Measurements from ENCODE around the gene SP100. TPM values are rescaled to one million over a fixed set of nuclear protein-coding genes. Genes with fewer than 3 reads are reported as not detected.

SP100 gene
- total RNA-seq, 1 donor from 2014 or later, result 169 TPM

DNA sequence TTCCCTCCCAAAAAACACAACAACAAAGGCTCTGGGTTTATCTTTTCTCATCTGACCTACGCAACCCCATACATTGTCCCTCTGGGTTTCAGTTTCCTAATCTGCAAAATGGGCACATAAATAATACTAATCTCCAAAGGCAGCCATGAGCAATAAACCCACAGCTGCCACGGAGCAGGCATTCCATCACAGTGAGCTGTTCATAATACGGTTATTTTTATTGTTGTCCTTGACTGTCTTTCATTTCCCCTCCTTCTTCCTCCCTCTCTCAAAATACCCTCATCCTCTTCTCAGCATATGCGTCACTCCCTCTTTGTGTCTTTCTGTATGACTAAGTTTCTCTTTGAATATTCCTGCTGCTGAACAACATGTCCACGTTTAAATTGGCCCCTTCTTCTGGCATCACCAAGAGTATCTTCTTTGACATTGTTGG is 166.9 kb downstream of the SP100 start:
- Histone ChIP-seq H3K4me3 (ENCODE audit: insufficient read depth, low read depth, low read length) (no peak overlapping the region), H3K79me2 (ENCODE audit: insufficient read depth, low read length) (no peaks in the 10 kb centered on the region), H3K9me3 (ENCODE audit: insufficient read depth, low read depth, low read length) (no peaks in the 10 kb centered on the region), H4K20me1 (ENCODE audit: insufficient read depth, low read length) (no peaks in the 10 kb centered on the region), H3K4me2 (ENCODE audit: low read length) (peak overlapping the region; percentile 38), H3K27me3 (ENCODE audit: insufficient read depth, low read length) (no peaks in the 10 kb centered on the region), H3K27ac (ENCODE audit: low read depth, low read length) (peak overlapping the region; percentile 61), H3K4me1 (ENCODE audit: insufficient read depth, low read length) (peaks cover 7% of the 10 kb centered on the region), H3K9ac (ENCODE audit: low read length) (no peak overlapping the region), H2AFZ (ENCODE audit: low read depth, low read length) (peak overlapping the region; percentile 74), H3K36me3 (ENCODE audit: insufficient read depth, low read length) (no peaks in the 10 kb centered on the region)
- DNase-seq (ENCODE audit: low read depth), result peak; percentile 61
- no peak for TF ChIP-seq EZH2 (IDR thresholded peaks at IDR 0.05; ENCODE audit: insufficient read depth, low read length)
- TF ChIP-seq, protein P1, sequence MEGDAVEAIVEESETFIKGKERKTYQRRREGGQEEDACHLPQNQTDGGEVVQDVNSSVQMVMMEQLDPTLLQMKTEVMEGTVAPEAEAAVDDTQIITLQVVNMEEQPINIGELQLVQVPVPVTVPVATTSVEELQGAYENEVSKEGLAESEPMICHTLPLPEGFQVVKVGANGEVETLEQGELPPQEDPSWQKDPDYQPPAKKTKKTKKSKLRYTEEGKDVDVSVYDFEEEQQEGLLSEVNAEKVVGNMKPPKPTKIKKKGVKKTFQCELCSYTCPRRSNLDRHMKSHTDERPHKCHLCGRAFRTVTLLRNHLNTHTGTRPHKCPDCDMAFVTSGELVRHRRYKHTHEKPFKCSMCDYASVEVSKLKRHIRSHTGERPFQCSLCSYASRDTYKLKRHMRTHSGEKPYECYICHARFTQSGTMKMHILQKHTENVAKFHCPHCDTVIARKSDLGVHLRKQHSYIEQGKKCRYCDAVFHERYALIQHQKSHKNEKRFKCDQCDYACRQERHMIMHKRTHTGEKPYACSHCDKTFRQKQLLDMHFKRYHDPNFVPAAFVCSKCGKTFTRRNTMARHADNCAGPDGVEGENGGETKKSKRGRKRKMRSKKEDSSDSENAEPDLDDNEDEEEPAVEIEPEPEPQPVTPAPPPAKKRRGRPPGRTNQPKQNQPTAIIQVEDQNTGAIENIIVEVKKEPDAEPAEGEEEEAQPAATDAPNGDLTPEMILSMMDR (IDR thresholded peaks at IDR 0.05; ENCODE audit: insufficient read depth, low read depth, low read length), result no peak
- Mint-ChIP-seq H3K27ac (ENCODE audit: unreplicated experiment) (no peak overlapping the region), H3K9me3 (ENCODE audit: unreplicated experiment) (peaks cover 3% of the 10 kb centered on the region), H3K27me3 (ENCODE audit: low read depth, unreplicated experiment) (peaks cover 7% of the 10 kb centered on the region), H3K36me3 (ENCODE audit: low read depth, unreplicated experiment) (no peaks in the 10 kb centered on the region), H3K4me1 (ENCODE audit: low read depth, unreplicated experiment) (peaks cover 3% of the 10 kb centered on the region), H3K4me3 (ENCODE audit: unreplicated experiment) (no peak overlapping the region)
- peak; percentile 54 for FAIRE-seq

DNA sequence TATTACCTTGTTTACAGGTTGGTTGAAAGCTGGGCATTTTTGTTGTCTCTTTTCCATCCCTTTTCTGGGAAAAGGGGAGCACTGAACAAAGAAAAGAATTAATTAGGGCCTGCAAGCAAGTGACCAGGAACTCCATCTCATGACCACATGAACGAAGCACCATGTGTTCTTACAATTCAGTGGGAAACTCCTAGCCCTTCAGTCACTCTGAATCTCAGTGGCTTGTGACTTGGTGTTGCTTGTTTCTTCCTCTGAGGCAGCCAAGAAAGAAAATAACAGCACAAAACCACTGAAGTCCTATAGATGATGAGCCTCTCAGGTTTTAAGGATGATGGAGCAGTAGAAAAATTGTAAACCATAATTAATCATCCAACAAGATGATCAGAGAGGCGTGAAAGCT is 167.6 kb downstream of the SP100 start:
- peaks cover 3% of the 10 kb centered on the region for H3K4me1 Mint-ChIP-seq (ENCODE audit: low read depth, unreplicated experiment)
- Histone ChIP-seq H3K27ac (ENCODE audit: low read depth, low read length) (peak overlapping the region; percentile 61), H3K27me3 (ENCODE audit: insufficient read depth, low read length) (no peaks in the 10 kb centered on the region), H3K36me3 (ENCODE audit: insufficient read depth, low read length) (no peaks in the 10 kb centered on the region), H3K4me3 (ENCODE audit: insufficient read depth, low read depth, low read length) (no peak overlapping the region), H3K4me1 (ENCODE audit: insufficient read depth, low read length) (peaks cover 4% of the 10 kb centered on the region), H3K9ac (ENCODE audit: low read length) (no peak overlapping the region), H4K20me1 (ENCODE audit: insufficient read depth, low read length) (no peaks in the 10 kb centered on the region), H3K79me2 (ENCODE audit: insufficient read depth, low read length) (no peaks in the 10 kb centered on the region), H3K9me3 (ENCODE audit: insufficient read depth, low read depth, low read length) (no peaks in the 10 kb centered on the region), H2AFZ (ENCODE audit: low read depth, low read length) (peak overlapping the region; percentile 74), H3K4me2 (ENCODE audit: low read length) (peak overlapping the region; percentile 38)
- peaks cover 7% of the 10 kb centered on the region for H3K27me3 Mint-ChIP-seq (ENCODE audit: low read depth, unreplicated experiment)
- H3K4me3 Mint-ChIP-seq (ENCODE audit: unreplicated experiment), result no peak overlapping the region
- FAIRE-seq (no peak), DNase-seq (ENCODE audit: low read depth) (no peak)
- H3K36me3 Mint-ChIP-seq (ENCODE audit: low read depth, unreplicated experiment), result no peaks in the 10 kb centered on the region
- H3K27ac Mint-ChIP-seq (ENCODE audit: unreplicated experiment), result no peak overlapping the region
- H3K9me3 Mint-ChIP-seq (ENCODE audit: unreplicated experiment), result peaks cover 3% of the 10 kb centered on the region
- no peak for TF ChIP-seq EZH2 (IDR thresholded peaks at IDR 0.05; ENCODE audit: insufficient read depth, low read length)
- TF ChIP-seq, protein P1 (IDR thresholded peaks at IDR 0.05; ENCODE audit: insufficient read depth, low read depth, low read length), result no peak

DNA sequence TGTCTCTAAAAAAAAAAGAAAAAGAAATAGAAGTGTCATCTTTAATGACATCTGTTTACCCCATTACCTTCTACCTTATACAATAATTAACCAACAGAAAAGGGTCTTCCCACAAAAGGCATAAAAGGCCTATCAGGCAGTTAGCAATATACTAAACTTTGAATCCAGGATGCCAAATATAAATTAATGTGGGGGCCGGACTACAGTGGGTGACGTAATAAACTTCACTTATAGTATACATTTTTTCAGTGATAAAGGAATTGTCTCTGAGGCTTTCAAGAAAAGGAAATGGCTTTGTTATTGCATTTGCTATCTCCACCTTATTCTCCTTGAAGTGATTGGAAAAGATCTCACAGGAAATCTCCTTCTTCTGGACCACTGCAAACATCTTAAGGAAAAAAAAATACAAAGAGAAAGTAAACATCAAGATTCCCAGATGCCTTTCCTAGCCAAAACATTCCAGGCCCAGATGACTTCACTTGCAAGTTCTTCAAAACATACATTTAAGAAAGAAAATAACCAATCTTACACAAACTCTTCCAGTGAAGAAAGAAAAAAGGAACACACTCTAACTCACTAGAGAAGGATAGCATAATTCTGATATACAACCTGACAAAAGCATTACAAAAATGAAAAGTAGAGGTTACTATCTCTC is 170.5 kb downstream of the SP100 start:
- H2AFZ ChIP-seq (ENCODE audit: low read depth, low read length), result no peak overlapping the region
- no peaks in the 10 kb centered on the region for H4K20me1 ChIP-seq (ENCODE audit: insufficient read depth, low read length)
- DNase-seq (ENCODE audit: low read depth) (peak; percentile 6), FAIRE-seq (no peak)
- H3K79me2 ChIP-seq (ENCODE audit: insufficient read depth, low read length), result no peaks in the 10 kb centered on the region
- no peaks in the 10 kb centered on the region for H3K9me3 ChIP-seq (ENCODE audit: insufficient read depth, low read depth, low read length)
- no peak overlapping the region for H3K4me3 ChIP-seq (ENCODE audit: insufficient read depth, low read depth, low read length)
- H3K27me3 ChIP-seq (ENCODE audit: insufficient read depth, low read length), result no peaks in the 10 kb centered on the region
- no peak for TF ChIP-seq EZH2 (IDR thresholded peaks at IDR 0.05; ENCODE audit: insufficient read depth, low read length)
- TF ChIP-seq, protein P1 (IDR thresholded peaks at IDR 0.05; ENCODE audit: insufficient read depth, low read depth, low read length), result no peak
- Mint-ChIP-seq H3K9me3 (ENCODE audit: unreplicated experiment) (peaks cover 3% of the 10 kb centered on the region), H3K27me3 (ENCODE audit: low read depth, unreplicated experiment) (peaks cover 2% of the 10 kb centered on the region), H3K4me1 (ENCODE audit: low read depth, unreplicated experiment) (peaks cover 3% of the 10 kb centered on the region), H3K36me3 (ENCODE audit: low read depth, unreplicated experiment) (no peaks in the 10 kb centered on the region), H3K27ac (ENCODE audit: unreplicated experiment) (no peak overlapping the region), H3K4me3 (ENCODE audit: unreplicated experiment) (no peak overlapping the region)
- H3K9ac ChIP-seq (ENCODE audit: low read length), result no peak overlapping the region
- H3K4me1 ChIP-seq (ENCODE audit: insufficient read depth, low read length), result peaks cover 4% of the 10 kb centered on the region
- no peak overlapping the region for H3K27ac ChIP-seq (ENCODE audit: low read depth, low read length)
- H3K36me3 ChIP-seq (ENCODE audit: insufficient read depth, low read length), result no peaks in the 10 kb centered on the region
- peak overlapping the region; percentile 57 for H3K4me2 ChIP-seq (ENCODE audit: low read length)

All from astrocyte (in vitro differentiated cells and primary cell).